Measurements from ENCODE around the gene PKHD1. TPM values are rescaled to one million over a fixed set of nuclear protein-coding genes. Genes with fewer than 3 reads are reported as not detected.
"Not testable (repeated sequence)": the region's sequence is repeated elsewhere in the genome, so short reads cannot be mapped to it uniquely, and the experiment has no call there.

Gene PKHD1
- total RNA-seq, 1 donor = under 0.01 TPM

DNA sequence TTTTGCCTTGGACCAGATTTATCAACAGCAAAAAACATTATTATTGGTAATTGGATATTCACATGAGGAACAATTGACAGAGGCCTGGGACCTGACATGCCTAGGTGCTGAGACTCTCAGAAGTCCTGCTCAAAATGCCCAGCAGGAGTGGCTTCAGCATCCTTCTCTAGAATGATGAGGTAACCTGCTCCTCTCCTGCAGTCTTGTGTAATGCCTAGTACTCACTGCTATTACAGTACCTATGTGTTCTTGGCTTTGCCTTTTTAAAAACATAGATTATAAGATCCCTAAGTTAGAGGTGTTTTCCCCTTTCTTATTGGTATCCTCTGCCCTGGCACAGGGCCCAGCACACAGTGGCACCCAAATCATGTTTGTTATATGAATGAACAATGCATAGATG, 230.9 kb downstream of the PKHD1 start:
- Histone ChIP-seq H3K4me1 (ENCODE audit: insufficient read depth, low read length) (no peaks in the 10 kb centered on the region), H3K27me3 (ENCODE audit: insufficient read depth, low read length) (peaks cover 4% of the 10 kb centered on the region), H3K4me3 (ENCODE audit: low read length) (no peak overlapping the region), H3K9me3 (ENCODE audit: low read depth, low read length) (no peaks in the 10 kb centered on the region)

DNA sequence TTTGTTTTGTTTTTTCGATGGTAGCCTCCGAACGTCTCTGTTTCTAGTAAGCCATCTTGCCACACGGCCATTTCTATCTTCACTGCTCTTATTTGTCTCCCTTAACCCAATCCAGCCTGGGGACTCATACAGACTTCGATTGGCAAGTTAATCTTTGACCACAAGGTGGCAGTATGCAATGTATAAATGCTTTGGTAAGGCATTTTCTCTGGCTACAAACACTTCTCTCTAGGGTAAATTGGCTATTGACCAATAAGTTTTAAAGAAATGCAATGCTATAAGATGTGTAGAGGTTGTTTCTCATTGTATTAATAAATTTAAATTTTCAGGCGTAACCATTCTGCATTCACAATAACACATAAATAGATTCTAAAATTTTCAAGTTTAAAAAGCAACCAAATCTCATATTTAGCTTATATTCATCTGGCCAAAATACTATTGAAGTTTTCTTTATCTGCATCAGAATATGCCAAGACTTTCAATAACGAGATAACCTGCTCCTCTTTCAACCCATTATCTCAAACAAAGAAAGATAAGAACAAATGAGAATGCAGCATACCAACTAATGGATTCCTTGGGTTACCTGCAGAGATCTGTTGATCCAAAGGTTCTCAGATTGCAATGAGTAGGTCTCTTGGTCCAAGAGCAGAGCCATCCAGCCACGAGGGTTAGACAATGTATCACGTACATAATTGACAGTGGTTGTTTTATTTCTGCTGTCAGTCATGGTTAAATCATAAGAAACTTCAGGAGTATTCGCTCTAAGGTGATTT, 231.9 kb downstream of the PKHD1 start:
- Histone ChIP-seq H3K4me1 (ENCODE audit: insufficient read depth, low read length) (no peaks in the 10 kb centered on the region), H3K4me3 (ENCODE audit: low read length) (no peak overlapping the region), H3K27me3 (ENCODE audit: insufficient read depth, low read length) (peaks cover 4% of the 10 kb centered on the region), H3K9me3 (ENCODE audit: low read depth, low read length) (no peaks in the 10 kb centered on the region)

- H3K9me3 ChIP-seq (ENCODE audit: low read depth, low read length) = no peaks in the 10 kb centered on the region
Measured at GRCh38 chr6:51854876-51855275, 232.5 kb downstream of the PKHD1 start.

GRCh38 chr6:51854347-51854746, 233.1 kb downstream of the PKHD1 start:
- H3K4me3 ChIP-seq (ENCODE audit: low read length) = no peak overlapping the region
- H3K27me3 ChIP-seq (ENCODE audit: insufficient read depth, low read length) = peaks cover 4% of the 10 kb centered on the region
- no peaks in the 10 kb centered on the region for H3K4me1 ChIP-seq (ENCODE audit: insufficient read depth, low read length)
- H3K9me3 ChIP-seq (ENCODE audit: low read depth, low read length) = no peaks in the 10 kb centered on the region

More at GRCh38 chr6:51854876-51855275, 232.5 kb downstream of the PKHD1 start:
- H3K27me3 ChIP-seq (ENCODE audit: insufficient read depth, low read length) = peaks cover 4% of the 10 kb centered on the region
- H3K4me1 ChIP-seq (ENCODE audit: insufficient read depth, low read length) = no peaks in the 10 kb centered on the region
- no peak overlapping the region for H3K4me3 ChIP-seq (ENCODE audit: low read length)

GRCh38 chr6:51853109-51853508, 234.3 kb downstream of the PKHD1 start:
- not testable (repeated sequence) for H3K4me3 ChIP-seq (ENCODE audit: low read length); H3K27me3 ChIP-seq (ENCODE audit: insufficient read depth, low read length); H3K4me1 ChIP-seq (ENCODE audit: insufficient read depth, low read length); H3K9me3 ChIP-seq (ENCODE audit: low read depth, low read length)

- H3K4me1 ChIP-seq (ENCODE audit: insufficient read depth, low read length) = no peaks in the 10 kb centered on the region
- H3K27me3 ChIP-seq (ENCODE audit: insufficient read depth, low read length) = no peaks in the 10 kb centered on the region
- no peak overlapping the region for H3K4me3 ChIP-seq (ENCODE audit: low read length)
- no peaks in the 10 kb centered on the region for H3K9me3 ChIP-seq (ENCODE audit: low read depth, low read length)
Measured at GRCh38 chr6:51846531-51846930, 240.9 kb downstream of the PKHD1 start.

DNA sequence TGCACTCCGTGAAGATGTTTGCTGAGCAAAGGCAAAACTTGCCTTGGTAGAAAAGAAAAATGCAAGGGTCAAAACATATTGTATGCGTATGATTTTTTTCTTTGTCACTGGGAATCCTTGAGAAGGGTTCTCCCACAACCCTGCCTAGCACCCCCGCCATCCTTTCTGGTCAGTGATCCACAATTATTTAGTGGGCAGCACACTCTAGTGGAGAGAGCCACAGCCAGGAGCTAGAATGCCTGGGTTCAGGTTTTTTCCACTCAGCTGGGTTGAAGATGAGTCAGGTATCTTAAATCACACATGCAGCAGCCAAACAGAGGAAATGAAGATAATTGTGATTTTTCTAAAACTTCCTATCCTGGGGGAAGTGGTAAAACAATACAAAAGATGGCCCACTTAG, 243.1 kb downstream of the PKHD1 start:
- Histone ChIP-seq H3K4me1 (ENCODE audit: insufficient read depth, low read length) (no peaks in the 10 kb centered on the region), H3K4me3 (ENCODE audit: low read length) (no peak overlapping the region), H3K27me3 (ENCODE audit: insufficient read depth, low read length) (no peaks in the 10 kb centered on the region), H3K9me3 (ENCODE audit: low read depth, low read length) (no peaks in the 10 kb centered on the region)

DNA sequence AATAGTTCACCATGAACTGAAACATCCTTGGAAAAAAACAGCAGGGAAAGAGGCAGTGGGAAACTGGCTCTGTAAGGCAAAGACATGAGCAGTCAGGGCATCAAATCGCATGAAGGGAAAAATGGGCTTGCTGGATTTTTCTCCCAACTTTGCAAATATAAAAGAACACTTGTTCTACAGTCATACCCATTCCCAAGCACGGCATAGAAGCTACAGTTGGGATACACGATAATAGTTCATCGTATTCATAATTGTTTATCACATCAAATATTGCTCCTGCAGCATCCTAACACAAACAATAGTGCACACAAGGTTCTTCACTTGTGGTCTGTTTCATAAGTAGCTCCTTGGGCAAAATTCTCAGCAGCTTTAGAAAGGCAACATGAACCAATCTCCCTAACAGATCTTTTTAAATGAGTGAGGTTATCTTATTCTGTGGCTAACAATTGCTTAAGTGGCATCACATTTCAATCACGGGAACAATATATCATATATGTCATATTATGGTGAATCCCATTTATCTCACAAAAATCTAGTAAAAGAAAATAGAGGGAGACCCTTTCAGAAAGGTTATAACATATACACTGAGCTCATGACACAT, 243.9 kb downstream of the PKHD1 start:
- Histone ChIP-seq H3K4me1 (ENCODE audit: insufficient read depth, low read length) (no peaks in the 10 kb centered on the region), H3K27me3 (ENCODE audit: insufficient read depth, low read length) (no peaks in the 10 kb centered on the region), H3K9me3 (ENCODE audit: low read depth, low read length) (no peaks in the 10 kb centered on the region), H3K4me3 (ENCODE audit: low read length) (no peak overlapping the region)

GRCh38 chr6:51842804-51843378, 244.5 kb downstream of the PKHD1 start:
- Histone ChIP-seq H3K4me1 (ENCODE audit: insufficient read depth, low read length) (no peaks in the 10 kb centered on the region), H3K4me3 (ENCODE audit: low read length) (no peak overlapping the region), H3K27me3 (ENCODE audit: insufficient read depth, low read length) (no peaks in the 10 kb centered on the region), H3K9me3 (ENCODE audit: low read depth, low read length) (no peaks in the 10 kb centered on the region)

DNA sequence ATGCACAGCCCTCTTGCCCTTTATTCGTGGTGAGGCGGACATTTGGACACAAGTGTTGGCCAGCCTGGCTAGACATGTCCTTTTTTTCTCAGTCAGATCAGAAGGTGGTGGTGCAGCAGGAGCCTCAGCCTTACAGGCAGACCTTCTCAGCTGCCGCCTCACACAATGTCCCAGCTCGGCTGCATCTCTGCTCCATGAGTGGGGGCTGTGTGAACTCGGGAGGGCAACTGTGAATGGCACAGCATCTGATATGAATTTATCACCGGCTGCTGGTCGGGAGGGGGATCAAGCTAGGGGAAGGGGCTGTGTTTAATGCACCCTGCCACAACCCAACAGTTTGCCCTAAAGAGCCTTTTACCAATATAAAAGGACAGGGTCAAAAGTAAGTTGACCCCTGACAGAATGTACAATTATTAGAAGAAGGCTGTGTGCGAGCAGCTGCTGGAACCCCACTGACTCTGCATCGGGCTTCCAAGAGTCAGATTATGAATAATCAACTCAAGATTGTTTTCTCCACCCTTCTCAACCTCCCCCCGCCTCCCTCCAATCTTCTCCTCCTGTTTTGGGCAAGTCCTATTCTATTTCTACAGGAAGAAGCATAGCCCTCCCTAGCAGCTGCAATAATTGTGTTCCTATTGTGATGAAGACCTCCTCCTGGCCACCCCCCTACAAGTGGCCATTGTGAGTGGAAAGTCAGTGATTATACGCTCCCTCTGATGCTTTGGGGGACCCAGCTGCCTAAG, 245.2 kb downstream of the PKHD1 start:
- H3K4me3 ChIP-seq (ENCODE audit: low read length) = no peak overlapping the region
- H3K9me3 ChIP-seq (ENCODE audit: low read depth, low read length) = no peaks in the 10 kb centered on the region
- H3K27me3 ChIP-seq (ENCODE audit: insufficient read depth, low read length) = no peaks in the 10 kb centered on the region
- H3K4me1 ChIP-seq (ENCODE audit: insufficient read depth, low read length) = no peaks in the 10 kb centered on the region

- H3K27me3 ChIP-seq (ENCODE audit: insufficient read depth, low read length) = no peaks in the 10 kb centered on the region
- no peaks in the 10 kb centered on the region for H3K9me3 ChIP-seq (ENCODE audit: low read depth, low read length)
- no peaks in the 10 kb centered on the region for H3K4me1 ChIP-seq (ENCODE audit: insufficient read depth, low read length)
- H3K4me3 ChIP-seq (ENCODE audit: low read length) = no peak overlapping the region
Measured at GRCh38 chr6:51841626-51842025, 245.8 kb downstream of the PKHD1 start.

DNA sequence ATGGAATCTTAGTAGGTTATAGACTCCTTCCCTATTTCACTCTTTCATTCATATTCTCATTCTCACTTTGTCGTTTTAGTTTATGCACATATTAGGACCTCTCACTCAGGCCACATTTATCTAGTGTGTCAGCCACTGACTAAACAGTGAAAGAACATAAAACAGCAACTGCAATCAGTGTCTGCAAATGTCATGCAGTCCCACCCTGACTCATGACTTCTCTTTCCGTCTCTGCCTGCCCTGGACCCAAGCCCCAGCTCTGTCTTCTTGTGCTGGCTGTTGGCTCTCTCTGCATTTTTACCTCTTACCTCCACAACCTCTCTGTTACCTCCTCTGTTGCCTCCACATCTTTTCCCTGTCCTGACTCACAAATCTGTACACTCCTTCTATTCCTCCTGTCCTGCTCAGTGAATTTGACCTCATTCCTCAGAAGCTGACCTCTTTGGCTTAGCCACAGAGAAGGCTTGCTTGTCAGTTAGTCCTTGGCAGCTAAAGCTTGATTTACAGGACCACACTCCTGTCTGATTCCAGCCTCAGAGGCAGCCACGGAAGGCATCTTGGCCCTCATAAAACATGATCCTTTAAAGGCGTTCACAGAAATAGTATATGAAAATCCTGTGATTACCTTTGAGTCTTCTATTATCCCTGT, 247.6 kb downstream of the PKHD1 start:
- Histone ChIP-seq H3K9me3 (ENCODE audit: low read depth, low read length) (no peaks in the 10 kb centered on the region), H3K27me3 (ENCODE audit: insufficient read depth, low read length) (no peaks in the 10 kb centered on the region), H3K4me1 (ENCODE audit: insufficient read depth, low read length) (no peaks in the 10 kb centered on the region), H3K4me3 (ENCODE audit: low read length) (no peak overlapping the region)

- Histone ChIP-seq H3K27me3 (ENCODE audit: insufficient read depth, low read length) (no peaks in the 10 kb centered on the region), H3K9me3 (ENCODE audit: low read depth, low read length) (no peaks in the 10 kb centered on the region), H3K4me1 (ENCODE audit: insufficient read depth, low read length) (no peaks in the 10 kb centered on the region)
Measured at GRCh38 chr6:51830666-51831065, 256.7 kb downstream of the PKHD1 start.

DNA sequence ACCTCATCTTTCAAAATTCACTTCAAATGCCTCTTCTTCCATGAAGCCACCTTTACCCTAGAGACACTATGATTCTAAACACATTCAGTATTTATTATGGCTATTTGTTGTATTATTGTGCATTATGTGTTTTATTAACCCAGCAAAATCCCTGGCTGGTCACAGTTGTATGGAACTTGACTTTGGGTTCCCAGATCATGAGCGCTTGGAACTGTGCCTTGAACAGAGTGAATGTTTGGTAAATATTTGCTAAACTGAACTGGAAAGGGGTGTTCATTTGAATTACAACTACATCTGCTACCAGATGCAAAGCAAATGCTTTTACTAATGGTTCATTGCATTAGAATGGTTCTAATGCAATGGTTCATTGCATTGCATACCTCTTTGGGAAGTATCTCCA, 259.8 kb downstream of the PKHD1 start:
- no peaks in the 10 kb centered on the region for H3K4me1 ChIP-seq (ENCODE audit: insufficient read depth, low read length)
- no peaks in the 10 kb centered on the region for H3K27me3 ChIP-seq (ENCODE audit: insufficient read depth, low read length)
- no peaks in the 10 kb centered on the region for H3K9me3 ChIP-seq (ENCODE audit: low read depth, low read length)
- no peak overlapping the region for H3K4me3 ChIP-seq (ENCODE audit: low read length)

More at GRCh38 chr6:51830666-51831065, 256.7 kb downstream of the PKHD1 start:
- no peak overlapping the region for H3K4me3 ChIP-seq (ENCODE audit: low read length)

DNA sequence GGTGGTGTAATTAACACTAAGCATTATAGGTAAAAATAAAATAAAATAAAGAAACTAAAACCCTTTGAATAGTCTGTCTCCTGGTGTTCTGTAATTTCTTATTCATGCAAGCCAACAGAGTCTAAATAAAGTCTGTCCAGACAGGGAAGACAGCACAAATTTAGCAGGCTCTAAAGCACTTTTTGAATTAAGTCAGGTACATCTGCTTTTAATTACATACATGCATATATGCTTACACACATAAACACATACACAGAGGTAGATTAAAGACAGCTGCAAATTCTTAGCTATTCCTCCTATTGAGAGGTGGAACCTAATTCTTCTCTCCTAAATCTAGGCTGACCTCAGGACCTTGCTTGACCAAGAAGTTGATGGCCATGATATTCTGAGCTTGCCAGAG, 262.5 kb downstream of the PKHD1 start:
- Histone ChIP-seq H3K4me3 (ENCODE audit: low read length) (no peak overlapping the region), H3K27me3 (ENCODE audit: insufficient read depth, low read length) (no peaks in the 10 kb centered on the region), H3K4me1 (ENCODE audit: insufficient read depth, low read length) (no peaks in the 10 kb centered on the region), H3K9me3 (ENCODE audit: low read depth, low read length) (no peaks in the 10 kb centered on the region)
